RWPE1 (cell line): ENCODE measurements around the gene PMFBP1.

ENCODE experiments used
- CTCF ChIA-PET: fragments of 350-600 bp; sonication (Branson Sonifier 250); formaldehyde crosslinking; extraction: SDS; loops from one replicate; lab custom pipeline; 2021; lab: Yijun Ruan, JAX
- POLR2A ChIA-PET: fragments of 400-600 bp; formaldehyde crosslinking; extraction: SDS; loops from one replicate; lab custom pipeline; 2020; ENCODE audit warnings: antibody characterized with exemption; ENCODE audit not compliant: low non-redundant PET; lab: Yijun Ruan, JAX
- DNase-seq: peaks from one replicate; pipeline ENCODE4 v3.0.0; 2012; ENCODE audit warnings: low spot score
- H3K27ac ChIP-seq: fragments of 450-650 bp; 2 replicates; pipeline ENCODE4 v1.5.1; 2017
- CTCF ChIP-seq: fragments of 450-650 bp; conservative IDR thresholded peaks from 2 replicates; pipeline ENCODE4 v1.5.1; 2017; ENCODE audit warnings: low read depth, mild to moderate bottlenecking

PMFBP1 gene

GRCh38 chr16:72139908-72140307 is 32.0 kb downstream of the PMFBP1 start:
- TF ChIP-seq CTCF, result no peak
- CTCF ChIA-PET, result interaction anchor here (0.9 kb wide), 1 partner anchor 15 kb away, joined by 3 read pairs; no protein-coding TSS in a partner anchor
- no peak overlapping the region for H3K27ac ChIP-seq
- POLR2A ChIA-PET, result no interaction called here
- DNase-seq, result no peak

- no peak for TF ChIP-seq CTCF
- ChIA-PET CTCF (no interaction called here), POLR2A (no interaction called here)
- no peak for DNase-seq
- no peak overlapping the region for H3K27ac ChIP-seq
These were observed 33.8 kb downstream of the PMFBP1 start for GRCh38 chr16:72138064-72138572.

- no peak for TF ChIP-seq CTCF
- CTCF ChIA-PET, result interaction anchor here (0.6 kb wide), 1 partner anchor 329 kb away, joined by 3 read pairs; no protein-coding TSS in a partner anchor
- POLR2A ChIA-PET, result no interaction called here
- DNase-seq, result no peak
- no peak overlapping the region for H3K27ac ChIP-seq
These were observed 34.4 kb downstream of the PMFBP1 start for GRCh38 chr16:72137380-72138063.

- TF ChIP-seq CTCF, result no peak
- CTCF ChIA-PET, result interaction anchor here (0.7 to 1.0 kb wide), 2 partner anchors 329 to 1570 kb away, joined by 3 to 4 read pairs; no protein-coding TSS in a partner anchor
- POLR2A ChIA-PET, result no interaction called here
- DNase-seq, result no peak
- H3K27ac ChIP-seq, result no peak overlapping the region
These were observed 37.4 kb downstream of the PMFBP1 start for GRCh38 chr16:72134507-72134906.

GRCh38 chr16:72132726-72133125 is 39.2 kb downstream of the PMFBP1 start:
- CTCF ChIA-PET, result no interaction called here
- no peak for DNase-seq

GRCh38 chr16:72131036-72131435 is 40.9 kb downstream of the PMFBP1 start:
- ChIA-PET CTCF (interaction anchor here (1.4 kb wide), 1 partner anchor 336 kb away, joined by 4 read pairs; no protein-coding TSS in a partner anchor), POLR2A (no interaction called here)
- no peak overlapping the region for H3K27ac ChIP-seq
- TF ChIP-seq CTCF, result no peak
- no peak for DNase-seq

More at GRCh38 chr16:72132726-72133125, 39.2 kb downstream of the PMFBP1 start:
- no peak overlapping the region for H3K27ac ChIP-seq
- POLR2A ChIA-PET, result no interaction called here
- no peak for TF ChIP-seq CTCF
